PC-9 (cell line): ENCODE measurements around the gene PECR. TPM values are rescaled to one million over a fixed set of nuclear protein-coding genes. Genes with fewer than 3 reads are reported as not detected.

Experiments
- BruUV-seq: library from RNA; stranded (reverse); fragments of 400-500 nt; replicated peaks from 2 replicates; lab custom pipeline; 2021; lab: Mats Ljungman, UMichigan
- CTCF ChIA-PET: fragments of 300-600 bp; sonication (Branson Sonifier 250); formaldehyde crosslinking; loops from one replicate; lab custom pipeline; 2022; ENCODE audit warnings: antibody characterized with exemption; lab: Charles Lee
- POLR2A ChIA-PET: fragments of 300-600 bp; sonication (Branson Sonifier 250); formaldehyde crosslinking; loops from one replicate; lab custom pipeline; 2022; ENCODE audit warnings: antibody characterized with exemption; ENCODE audit not compliant: unreplicated experiment; lab: Charles Lee
- DNase-seq, 2 experiments: peaks; one replicate each; pipeline versions ENCODE4 v3.0.0 to v3.0.0-alpha.2; 2015 to 2022; ENCODE audit warnings: mixed read lengths in 1 of 2
- H2AFZ ChIP-seq: fragments of 200-600 bp; sonication (generic); 2 replicates; pipeline ENCODE4 v1.8.1; 2017; ENCODE audit warnings: antibody characterized with exemption
- H3F3A ChIP-seq: fragments of 200-600 bp; sonication (generic); 2 replicates; pipeline ENCODE4 v1.8.1; 2017; ENCODE audit warnings: antibody characterized with exemption, mild to moderate bottlenecking, low read depth; ENCODE audit not compliant: insufficient read depth
- H3K27ac ChIP-seq: fragments of 200-600 bp; sonication (generic); 2 replicates; pipeline ENCODE4 v1.6.1; 2016; ENCODE audit warnings: mixed run types
- H3K27me3 ChIP-seq: fragments of 200-600 bp; sonication (generic); 2 replicates; pipeline ENCODE4 v1.6.1; 2016; ENCODE audit warnings: low read depth, mixed run types; ENCODE audit not compliant: insufficient read depth
- H3K36me3 ChIP-seq: fragments of 200-600 bp; sonication (generic); 2 replicates; pipeline ENCODE4 v1.6.1; 2016; ENCODE audit warnings: low read depth, mixed run types
- H3K4me1 ChIP-seq: fragments of 200-600 bp; sonication (generic); replicated peaks from 2 replicates; pipeline ENCODE4 v1.6.1; 2016; ENCODE audit warnings: mixed run types; ENCODE audit not compliant: insufficient read depth
- H3K4me2 ChIP-seq: fragments of 200-600 bp; sonication (generic); 2 replicates; pipeline ENCODE4 v1.6.1; 2017; ENCODE audit warnings: mixed run types
- H3K4me3 ChIP-seq: fragments of 200-600 bp; sonication (generic); 2 replicates; pipeline ENCODE4 v1.6.1; 2016; ENCODE audit warnings: mixed run types
- H3K79me2 ChIP-seq: fragments of 200-600 bp; sonication (generic); 2 replicates; pipeline ENCODE4 v1.6.1; 2017; ENCODE audit warnings: low read depth, mixed run types
- H3K9me2 ChIP-seq: fragments of 200-600 bp; sonication (generic); 2 replicates; pipeline ENCODE4 v1.8.1; 2017; ENCODE audit warnings: mild to moderate bottlenecking; ENCODE audit not compliant: insufficient read depth
- H3K9me3 ChIP-seq: fragments of 200-600 bp; sonication (generic); 2 replicates; pipeline ENCODE4 v1.8.1; 2016; ENCODE audit warnings: low read depth; ENCODE audit not compliant: insufficient read depth
- H4K20me1 ChIP-seq: fragments of 200-600 bp; sonication (generic); 2 replicates; pipeline ENCODE4 v1.8.1; 2017; ENCODE audit not compliant: insufficient read depth
- CTCF ChIP-seq: fragments of 200-600 bp; sonication (generic); conservative IDR thresholded peaks from 2 replicates; pipeline ENCODE4 v1.6.1; 2017; ENCODE audit warnings: mixed run types, antibody characterized with exemption, mild to moderate bottlenecking, moderate library complexity
- EZH2 ChIP-seq: fragments of 200-600 bp; sonication (generic); IDR thresholded peaks from 2 replicates; pipeline ENCODE4 v1.8.0; 2017; ENCODE audit warnings: antibody characterized with exemption, low read depth
- intact Hi-C: fragments of 100-400 bp; cut with micrococcal nuclease; formaldehyde crosslinking; loops from one replicate; pipeline ENCODE4 v1.10.0; 2022; ENCODE audit not compliant: unreplicated experiment
- total RNA-seq: library from RNA; stranded (reverse); gene quantifications from 2 replicates; pipeline ENCODE4 v1.2.3, GENCODE V29; 2021

Gene PECR
- total RNA-seq, 1 experiment from 2014 or later = 10.8 TPM

GRCh38 chr2:216114714-216115531 is 33.3 kb upstream of the PECR start:
- no peaks in the 10 kb centered on the region for H3K9me2 ChIP-seq
- TF ChIP-seq EZH2 = no peak
- peak; percentile 99 for TF ChIP-seq CTCF
- H3F3A ChIP-seq = peaks cover 49% of the 10 kb centered on the region
- ChIA-PET POLR2A (interaction anchor here (0.5 to 0.8 kb wide), 5 partner anchors 26 to 384 kb away, joined by 3 to 4 read pairs (median 3); partner anchors contain the start of gene RPL37A), CTCF (interaction anchor here (0.5 to 0.9 kb wide), 6 partner anchors 23 to 1688 kb away, joined by 3 to 5 read pairs (median 3); partner anchors contain the start of genes PECR and TMEM169)
- H3K4me1 ChIP-seq = peaks cover 19% of the 10 kb centered on the region
- peaks cover 78% of the 10 kb centered on the region for H3K79me2 ChIP-seq
- no TSS peak for BruUV-seq
- no peaks in the 10 kb centered on the region for H3K27me3 ChIP-seq
- peaks cover 22% of the 10 kb centered on the region for H4K20me1 ChIP-seq
- no peaks in the 10 kb centered on the region for H3K9me3 ChIP-seq
- H3K4me2 ChIP-seq = peak overlapping the region; percentile 94
- peak overlapping the region; percentile 81 for H3K27ac ChIP-seq
- H2AFZ ChIP-seq = peak overlapping the region; percentile 97
- peaks cover 75% of the 10 kb centered on the region for H3K36me3 ChIP-seq
- DNase-seq = peak; percentile 96 to 98
- H3K4me3 ChIP-seq = peak overlapping the region; percentile 76
- intact Hi-C loops = loop anchor here (5.0 kb wide), 3 partner anchors 42 to 382 kb away; partner anchors contain the start of gene RPL37A

- TF ChIP-seq CTCF = no peak
- no peak for TF ChIP-seq EZH2
- Histone ChIP-seq H3K27me3 (no peaks in the 10 kb centered on the region), H3K9me3 (no peaks in the 10 kb centered on the region), H3K9me2 (no peaks in the 10 kb centered on the region), H2AFZ (no peak overlapping the region), H3K4me2 (no peak overlapping the region), H3K27ac (peak overlapping the region; percentile 33; the same call in 1 of the 2 replicates), H3K4me1 (peaks cover 19% of the 10 kb centered on the region), H3K79me2 (peaks cover 83% of the 10 kb centered on the region), H3K36me3 (peaks cover 70% of the 10 kb centered on the region), H4K20me1 (peaks cover 22% of the 10 kb centered on the region), H3F3A (peaks cover 49% of the 10 kb centered on the region), H3K4me3 (no peak overlapping the region)
- intact Hi-C loops = loop anchor here (5.0 kb wide), 2 partner anchors 82 to 383 kb away; partner anchors contain the start of gene RPL37A
- no TSS peak for BruUV-seq
- CTCF ChIA-PET = interaction anchor here (0.5 to 0.9 kb wide), 6 partner anchors 23 to 1689 kb away, joined by 3 to 5 read pairs (median 3); partner anchors contain the start of genes PECR and TMEM169
- no peak for DNase-seq
- POLR2A ChIA-PET = interaction anchor here (0.5 to 0.8 kb wide), 5 partner anchors 27 to 384 kb away, joined by 3 to 4 read pairs (median 3); partner anchors contain the start of gene RPL37A
These were observed 32.7 kb upstream of the PECR start for GRCh38 chr2:216114382-216114713.

GRCh38 chr2:216113572-216113971 is 32.0 kb upstream of the PECR start:
- intact Hi-C loops = loop anchor here (5.0 kb wide), 2 partner anchors 81 to 384 kb away; partner anchors contain the start of gene RPL37A
- BruUV-seq = no TSS peak
- no peaks in the 10 kb centered on the region for H3K9me3 ChIP-seq
- peak overlapping the region; percentile 33; the same call in 1 of the 2 replicates for H3K27ac ChIP-seq
- TF ChIP-seq EZH2 = no peak
- no peak for TF ChIP-seq CTCF
- DNase-seq = no peak
- no peak overlapping the region for H2AFZ ChIP-seq
- H3F3A ChIP-seq = peaks cover 49% of the 10 kb centered on the region
- no peak overlapping the region for H3K4me3 ChIP-seq
- peaks cover 77% of the 10 kb centered on the region for H3K79me2 ChIP-seq
- peaks cover 17% of the 10 kb centered on the region for H4K20me1 ChIP-seq
- H3K4me1 ChIP-seq = peaks cover 21% of the 10 kb centered on the region
- H3K4me2 ChIP-seq = no peak overlapping the region
- H3K36me3 ChIP-seq = peaks cover 62% of the 10 kb centered on the region
- no peaks in the 10 kb centered on the region for H3K27me3 ChIP-seq
- CTCF ChIA-PET = no interaction called here
- no peaks in the 10 kb centered on the region for H3K9me2 ChIP-seq
- POLR2A ChIA-PET = interaction anchor here (0.8 kb wide), 1 partner anchor 1015 kb away, joined by 4 read pairs; no protein-coding TSS in a partner anchor
